Peyer's patch (tissue), 4 donors: ENCODE results near the gene NIN.

Experiments
- POLR2A ChIP-seq, 2 donors: fragments of 450-650 bp; IDR thresholded peaks; one replicate each; pipeline ENCODE4 v1.5.1; 2017; ENCODE audit warnings: antibody characterized with exemption in 2 of 2, mild to moderate bottlenecking in 2 of 2, moderate library complexity in 2 of 2
- TF ChIP-seq, protein P1 (sequence below), 6 experiments: fragments of 450-650 bp in 4 of 6; fragments of 200-600 bp in 2 of 6; sonication (generic) in 1 of 6; IDR thresholded peaks; one replicate each; pipeline ENCODE4 v1.5.1; 2017 to 2019; ENCODE audit warnings: antibody characterized with exemption in 6 of 6, mild to moderate bottlenecking in 3 of 6, moderate library complexity in 1 of 6

DNA sequence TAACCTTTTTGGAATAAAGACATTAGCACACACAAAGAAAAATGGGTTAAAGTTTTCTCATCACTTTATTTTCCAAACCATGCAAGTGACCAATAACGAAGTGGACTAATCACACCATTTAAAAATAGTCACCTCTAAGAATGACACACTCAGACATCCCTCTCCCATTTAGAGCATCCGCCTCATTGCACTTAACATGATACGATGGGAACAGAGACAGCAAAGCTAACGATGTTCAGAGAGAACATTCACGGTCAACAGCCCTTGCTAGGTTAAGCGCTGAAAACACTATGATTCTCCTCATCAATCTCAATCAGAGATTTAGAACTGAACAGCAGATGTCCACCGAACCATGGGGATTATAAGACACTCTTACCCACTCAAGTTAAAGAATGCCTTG is 35.8 kb downstream of the NIN start:
- TF ChIP-seq, protein P1, sequence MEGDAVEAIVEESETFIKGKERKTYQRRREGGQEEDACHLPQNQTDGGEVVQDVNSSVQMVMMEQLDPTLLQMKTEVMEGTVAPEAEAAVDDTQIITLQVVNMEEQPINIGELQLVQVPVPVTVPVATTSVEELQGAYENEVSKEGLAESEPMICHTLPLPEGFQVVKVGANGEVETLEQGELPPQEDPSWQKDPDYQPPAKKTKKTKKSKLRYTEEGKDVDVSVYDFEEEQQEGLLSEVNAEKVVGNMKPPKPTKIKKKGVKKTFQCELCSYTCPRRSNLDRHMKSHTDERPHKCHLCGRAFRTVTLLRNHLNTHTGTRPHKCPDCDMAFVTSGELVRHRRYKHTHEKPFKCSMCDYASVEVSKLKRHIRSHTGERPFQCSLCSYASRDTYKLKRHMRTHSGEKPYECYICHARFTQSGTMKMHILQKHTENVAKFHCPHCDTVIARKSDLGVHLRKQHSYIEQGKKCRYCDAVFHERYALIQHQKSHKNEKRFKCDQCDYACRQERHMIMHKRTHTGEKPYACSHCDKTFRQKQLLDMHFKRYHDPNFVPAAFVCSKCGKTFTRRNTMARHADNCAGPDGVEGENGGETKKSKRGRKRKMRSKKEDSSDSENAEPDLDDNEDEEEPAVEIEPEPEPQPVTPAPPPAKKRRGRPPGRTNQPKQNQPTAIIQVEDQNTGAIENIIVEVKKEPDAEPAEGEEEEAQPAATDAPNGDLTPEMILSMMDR (IDR thresholded peaks at IDR 0.05): no peak
- no peak for TF ChIP-seq POLR2A (IDR thresholded peaks at IDR 0.05)
